RPMI8226 (cell line): Measurements from ENCODE around the gene ANO3.
"Not testable (repeated sequence)": the region's sequence is repeated elsewhere in the genome, so short reads cannot be mapped to it uniquely, and the experiment has no call there.

Experiments used
- DNase-seq: peaks from one replicate; pipeline ENCODE4 v3.0.0-alpha.2; 2015

Gene ANO3

GRCh38 chr11:26579683-26580082 is 247.8 kb downstream of the ANO3 start:
- no peak for DNase-seq

- no peak for DNase-seq
These were observed 249.0 kb downstream of the ANO3 start for GRCh38 chr11:26580929-26581328.

GRCh38 chr11:26583550-26583949 is 251.6 kb downstream of the ANO3 start:
- no peak for DNase-seq

- DNase-seq = no peak
These were observed 252.9 kb downstream of the ANO3 start for GRCh38 chr11:26584818-26585217.

GRCh38 chr11:26587073-26587472 is 255.1 kb downstream of the ANO3 start:
- DNase-seq = no peak

- no peak for DNase-seq
These were observed 261.8 kb downstream of the ANO3 start for GRCh38 chr11:26593691-26594090.

- not testable (repeated sequence) for DNase-seq
These were observed 263.4 kb downstream of the ANO3 start for GRCh38 chr11:26595207-26595865.

- not testable (repeated sequence) for DNase-seq
These were observed 265.2 kb downstream of the ANO3 start for GRCh38 chr11:26597049-26597689.

- DNase-seq = no peak
These were observed 266.0 kb downstream of the ANO3 start for GRCh38 chr11:26597899-26598298.

GRCh38 chr11:26599425-26599824 is 267.5 kb downstream of the ANO3 start:
- DNase-seq = no peak

- no peak for DNase-seq
These were observed 268.0 kb downstream of the ANO3 start for GRCh38 chr11:26599876-26600434.

GRCh38 chr11:26607725-26608506 is 276.0 kb downstream of the ANO3 start:
- no peak for DNase-seq

GRCh38 chr11:26608507-26609146 is 276.7 kb downstream of the ANO3 start:
- no peak for DNase-seq

- no peak for DNase-seq
These were observed 281.8 kb downstream of the ANO3 start for GRCh38 chr11:26613759-26614158.

GRCh38 chr11:26618441-26618840 is 286.5 kb downstream of the ANO3 start:
- no peak for DNase-seq

- DNase-seq = no peak
These were observed 288.5 kb downstream of the ANO3 start for GRCh38 chr11:26620282-26621045.

GRCh38 chr11:26621132-26621531 is 289.2 kb downstream of the ANO3 start:
- no peak for DNase-seq

GRCh38 chr11:26622181-26622580 is 290.3 kb downstream of the ANO3 start:
- DNase-seq = no peak

GRCh38 chr11:26623076-26623659 is 291.2 kb downstream of the ANO3 start:
- DNase-seq = no peak

- DNase-seq = no peak
These were observed 294.4 kb downstream of the ANO3 start for GRCh38 chr11:26626346-26626745.

- DNase-seq = no peak
These were observed 300.8 kb downstream of the ANO3 start for GRCh38 chr11:26632691-26633159.

GRCh38 chr11:26643314-26643713 is 311.4 kb downstream of the ANO3 start:
- not testable (repeated sequence) for DNase-seq
